CD4-positive, alpha-beta T cell treated with Interleukin-2 at 100 ng/mL for 4 hours (primary cell): ENCODE measurements around the gene FASTK.
"Not testable (repeated sequence)": the region's sequence is repeated elsewhere in the genome, so short reads cannot be mapped to it uniquely, and the experiment has no call there.

Source experiments
- DNase-seq: peaks from one replicate; pipeline ENCODE4 v3.0.0-alpha.2; 2020; ENCODE audit warnings: low spot score

Gene FASTK

DNA sequence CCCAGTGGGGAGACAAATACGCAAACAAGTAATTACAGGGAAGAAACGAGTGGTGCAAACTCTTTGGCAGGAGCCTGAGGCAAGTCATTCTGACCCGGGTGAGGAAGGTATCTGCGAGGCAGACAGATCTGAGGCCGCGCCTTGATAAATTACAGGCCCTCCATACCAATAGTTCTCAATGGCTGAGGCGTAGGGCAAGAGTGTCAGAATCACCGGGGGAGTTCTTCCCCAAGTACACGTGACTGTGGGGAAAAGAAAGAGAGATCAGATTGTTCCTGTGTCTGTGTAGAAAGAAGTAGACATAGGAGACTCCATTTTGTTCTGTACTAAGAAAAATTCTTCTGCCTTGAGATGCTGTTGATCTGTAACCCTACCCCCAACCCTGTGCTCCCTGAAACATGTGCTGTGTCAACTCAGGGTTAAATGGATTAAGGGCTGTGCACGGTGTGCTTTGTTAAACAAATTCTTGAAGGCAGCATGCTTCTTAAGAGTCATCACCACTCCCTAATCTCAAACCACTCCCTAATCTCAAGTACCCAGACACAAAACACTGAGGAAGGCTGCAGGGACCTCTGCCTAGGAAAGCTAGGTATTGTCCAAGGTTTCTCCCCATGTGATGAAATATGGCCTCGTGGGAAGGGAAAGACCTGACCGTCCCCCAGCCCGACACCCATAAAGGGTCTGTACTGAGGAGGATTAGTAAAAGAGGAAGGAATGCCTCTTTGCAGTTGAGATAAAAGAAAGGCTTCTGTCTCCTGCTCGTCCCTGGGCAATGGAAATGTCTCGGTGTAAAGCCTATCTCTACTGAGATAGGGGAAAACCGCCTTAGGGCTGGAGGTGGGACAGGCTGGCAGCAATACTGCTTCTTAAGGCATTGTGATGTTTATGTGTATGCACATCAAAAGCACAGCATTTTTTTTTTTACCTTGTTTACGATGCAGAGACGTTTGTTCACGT lies 53.6 kb downstream of the FASTK start:
- DNase-seq: not testable (repeated sequence)
